Measurements from ENCODE around the gene SORT1. TPM values are rescaled to one million over a fixed set of nuclear protein-coding genes. Genes with fewer than 3 reads are reported as not detected.

Gene SORT1
- total RNA-seq, 1 experiment from 2014 or later: 11.2 TPM

DNA sequence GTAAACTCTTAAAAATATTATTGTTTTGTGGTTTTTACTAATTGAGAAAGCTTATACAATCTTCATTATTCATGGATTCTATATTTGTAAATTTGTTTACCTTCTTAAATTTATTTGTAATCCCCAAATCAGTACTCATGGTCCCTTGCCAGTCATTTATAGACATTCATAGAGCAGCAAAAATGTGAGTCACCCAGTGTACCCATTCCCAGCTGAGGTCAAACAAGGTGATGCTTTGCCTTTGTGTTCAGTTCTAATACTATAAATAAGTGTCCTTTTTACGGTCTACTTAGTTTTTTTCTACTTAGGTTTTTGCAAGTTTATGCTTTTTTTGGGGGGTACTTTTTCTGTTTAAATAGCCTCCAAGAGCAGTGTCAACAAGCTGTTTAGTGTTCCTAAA is 36.1 kb downstream of the SORT1 start:
- Histone ChIP-seq H3K9me3 (replicated peaks) (no peaks in the 10 kb centered on the region), H3K4me1 (replicated peaks) (peaks cover 15% of the 10 kb centered on the region), H3K27me3 (replicated peaks) (no peaks in the 10 kb centered on the region), H3K4me3 (no peak overlapping the region), H3K27ac (no peak overlapping the region), H3K36me3 (0 out of 2 replicates have a peak, but pooled peaks cover 2% of the 10 kb centered on the region)
- DNase-seq (ENCODE audit: low read depth in 1 of 2, low spot score in 2 of 2): peak in 1 of 2 experiments; percentile 37

DNA sequence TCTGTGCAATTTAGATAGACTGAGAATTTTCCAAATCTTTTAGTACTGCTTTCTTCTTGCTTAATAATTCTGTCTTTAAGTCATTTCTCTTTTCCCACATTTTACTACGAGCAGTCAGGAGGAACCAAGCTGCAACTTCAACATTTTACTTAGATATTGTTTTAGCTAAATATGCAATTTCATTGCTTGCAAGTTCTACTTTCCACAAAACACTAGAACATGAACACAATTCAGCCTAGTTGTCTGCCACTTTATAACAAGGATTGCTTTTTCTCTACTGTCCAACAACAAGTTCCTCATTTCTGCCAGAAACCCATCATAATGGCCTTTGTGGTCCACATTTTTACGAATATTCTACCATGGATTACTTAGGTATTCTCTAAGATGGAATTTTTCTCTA is 36.6 kb downstream of the SORT1 start:
- Histone ChIP-seq H3K27ac (no peak overlapping the region), H3K36me3 (0 out of 2 replicates have a peak, but pooled peaks cover 2% of the 10 kb centered on the region), H3K9me3 (replicated peaks) (no peaks in the 10 kb centered on the region), H3K4me1 (replicated peaks) (peaks cover 20% of the 10 kb centered on the region), H3K27me3 (replicated peaks) (no peaks in the 10 kb centered on the region), H3K4me3 (no peak overlapping the region)
- no peak for DNase-seq (ENCODE audit: low read depth in 1 of 2, low spot score in 2 of 2)

DNA sequence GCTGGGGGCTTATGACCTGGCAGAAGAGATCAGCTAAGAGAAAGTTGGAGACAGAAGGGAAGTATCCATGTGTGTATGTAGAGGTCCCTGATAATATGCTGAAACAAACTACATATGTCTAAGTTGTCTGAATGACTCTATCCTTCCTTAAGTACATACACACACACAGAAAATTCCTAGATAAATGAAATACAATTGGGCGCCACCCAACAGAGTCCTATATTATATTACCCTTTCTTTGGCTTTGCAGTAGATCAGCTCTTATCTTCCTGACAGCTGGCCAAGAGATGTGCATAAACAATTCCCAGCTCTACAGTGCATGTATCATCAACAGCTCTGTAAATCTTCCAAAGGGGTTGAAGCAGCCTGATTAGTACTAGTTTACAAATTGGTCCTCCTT is 40.1 kb downstream of the SORT1 start:
- H3K27ac ChIP-seq: no peak overlapping the region
- no peaks in the 10 kb centered on the region for H3K36me3 ChIP-seq
- no peak for DNase-seq (ENCODE audit: low read depth in 1 of 2, low spot score in 2 of 2)
- H3K27me3 ChIP-seq (replicated peaks): no peaks in the 10 kb centered on the region
- no peak overlapping the region for H3K4me3 ChIP-seq
- no peaks in the 10 kb centered on the region for H3K9me3 ChIP-seq (replicated peaks)
- peaks cover 20% of the 10 kb centered on the region for H3K4me1 ChIP-seq (replicated peaks)

DNA sequence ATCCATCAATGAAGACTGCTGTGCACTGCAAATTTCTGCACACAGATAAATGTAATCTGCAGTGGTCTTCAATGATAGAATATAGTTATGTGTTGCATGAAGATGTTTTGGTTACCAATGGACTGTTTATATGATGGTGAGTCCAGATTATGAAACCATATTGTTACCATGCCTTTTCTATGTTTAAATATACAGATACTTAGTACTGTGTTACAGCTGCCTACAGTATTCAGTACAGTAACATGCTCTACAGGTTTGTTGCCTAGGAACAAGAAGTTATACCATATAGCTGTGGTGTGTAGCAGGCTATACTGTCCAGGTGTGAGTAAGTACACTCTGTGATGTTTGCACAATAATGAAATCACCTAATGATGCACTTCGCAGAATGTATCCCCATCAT is 40.8 kb downstream of the SORT1 start:
- DNase-seq (ENCODE audit: low read depth in 1 of 2, low spot score in 2 of 2): no peak
- H3K4me3 ChIP-seq: no peak overlapping the region
- peaks cover 16% of the 10 kb centered on the region for H3K4me1 ChIP-seq (replicated peaks)
- H3K36me3 ChIP-seq: no peaks in the 10 kb centered on the region
- H3K27ac ChIP-seq: no peak overlapping the region
- no peaks in the 10 kb centered on the region for H3K27me3 ChIP-seq (replicated peaks)
- H3K9me3 ChIP-seq (replicated peaks): no peaks in the 10 kb centered on the region

DNA sequence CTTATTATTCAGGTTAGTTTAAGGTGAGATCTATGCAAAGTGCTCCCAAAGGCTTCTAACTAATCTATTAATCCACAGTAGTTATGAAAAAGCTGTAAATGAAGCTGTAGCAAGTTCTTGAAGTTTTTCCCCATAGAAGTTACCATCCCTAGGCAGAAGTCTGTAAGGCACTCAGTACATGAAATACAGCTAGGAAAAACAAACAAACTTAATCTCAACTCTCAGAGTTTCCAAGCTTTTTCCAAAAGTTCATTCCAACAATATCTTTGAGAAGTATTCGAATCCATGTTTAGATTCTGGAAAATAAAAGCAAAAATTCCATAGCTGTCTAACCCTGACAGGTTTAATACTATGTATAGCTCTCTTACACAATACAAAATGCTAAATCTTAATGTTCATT is 41.2 kb downstream of the SORT1 start:
- Histone ChIP-seq H3K36me3 (no peaks in the 10 kb centered on the region), H3K4me3 (no peak overlapping the region), H3K4me1 (replicated peaks) (peaks cover 12% of the 10 kb centered on the region), H3K27me3 (replicated peaks) (no peaks in the 10 kb centered on the region), H3K27ac (no peak overlapping the region), H3K9me3 (replicated peaks) (no peaks in the 10 kb centered on the region)
- DNase-seq (ENCODE audit: low read depth in 1 of 2, low spot score in 2 of 2): no peak

DNA sequence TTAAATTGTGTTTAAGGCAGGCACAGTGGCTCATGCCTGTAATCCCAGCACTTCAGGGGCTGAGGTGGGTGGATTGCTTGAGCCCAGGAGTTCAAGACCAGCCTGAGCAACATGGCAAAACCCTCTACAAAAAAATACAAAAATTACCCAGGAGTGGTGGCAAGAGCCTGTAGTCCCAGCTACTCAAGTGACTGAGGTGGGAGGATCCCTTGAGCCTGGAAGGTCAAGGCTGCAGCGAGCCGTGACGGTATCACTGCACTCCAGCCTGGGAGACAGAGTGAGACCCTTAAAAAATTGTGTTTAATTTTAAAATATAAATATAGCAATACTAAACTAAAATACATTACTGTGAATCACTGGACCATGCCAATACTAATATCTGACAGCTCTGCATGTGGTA is 42.8 kb downstream of the SORT1 start:
- Histone ChIP-seq H3K4me3 (no peak overlapping the region), H3K27ac (no peak overlapping the region), H3K9me3 (replicated peaks) (no peaks in the 10 kb centered on the region), H3K4me1 (replicated peaks) (peaks cover 4% of the 10 kb centered on the region; the same call in 1 of the 2 replicates), H3K27me3 (replicated peaks) (no peaks in the 10 kb centered on the region), H3K36me3 (no peaks in the 10 kb centered on the region)
- DNase-seq (ENCODE audit: low read depth in 1 of 2, low spot score in 2 of 2): no peak

DNA sequence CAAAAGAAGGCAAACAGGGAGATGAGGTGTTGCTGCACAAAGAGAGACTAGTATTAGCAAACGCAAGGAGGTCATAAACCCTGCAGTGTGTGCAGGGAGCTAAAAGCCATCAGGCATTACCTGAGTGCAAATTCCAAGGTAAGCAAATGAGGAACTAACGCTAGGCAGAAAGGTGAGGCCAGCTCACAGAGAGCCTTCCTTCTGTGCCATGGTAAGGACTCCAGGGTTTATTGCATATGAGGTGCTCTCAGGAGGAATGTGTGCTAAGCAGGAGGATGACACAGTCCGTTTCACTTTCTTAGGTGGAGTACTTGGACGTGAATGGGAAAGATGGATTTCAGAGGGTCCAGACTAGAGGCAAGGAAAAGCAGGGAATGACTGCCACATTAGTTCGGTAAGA is 46.3 kb downstream of the SORT1 start:
- no peak for DNase-seq (ENCODE audit: low read depth in 1 of 2, low spot score in 2 of 2)
- peaks cover 3% of the 10 kb centered on the region; the same call in 1 of the 2 replicates for H3K4me1 ChIP-seq (replicated peaks)
- H3K36me3 ChIP-seq: no peaks in the 10 kb centered on the region
- no peaks in the 10 kb centered on the region for H3K27me3 ChIP-seq (replicated peaks)
- H3K4me3 ChIP-seq: no peak overlapping the region
- H3K9me3 ChIP-seq (replicated peaks): no peaks in the 10 kb centered on the region
- H3K27ac ChIP-seq: no peak overlapping the region

DNA sequence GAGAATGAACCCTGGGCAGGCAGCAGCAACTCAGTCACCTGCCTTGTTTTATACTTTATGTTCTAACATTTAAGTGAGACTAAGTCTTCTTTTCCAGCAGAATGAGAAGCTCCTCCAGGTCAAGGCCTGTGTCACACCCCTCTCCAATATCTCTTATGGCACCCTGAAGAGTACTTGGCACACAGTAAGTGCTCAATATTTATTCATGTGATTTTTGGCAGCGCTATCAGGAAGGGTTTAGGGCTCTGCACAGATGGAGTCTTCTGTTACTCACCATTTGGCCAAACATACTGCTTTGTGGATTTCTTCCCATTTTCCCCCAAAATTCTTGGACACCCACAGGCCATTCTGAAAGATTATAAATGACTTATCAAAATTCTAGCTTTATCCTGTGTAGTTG is 47.1 kb downstream of the SORT1 start:
- no peaks in the 10 kb centered on the region for H3K4me1 ChIP-seq (replicated peaks)

DNA sequence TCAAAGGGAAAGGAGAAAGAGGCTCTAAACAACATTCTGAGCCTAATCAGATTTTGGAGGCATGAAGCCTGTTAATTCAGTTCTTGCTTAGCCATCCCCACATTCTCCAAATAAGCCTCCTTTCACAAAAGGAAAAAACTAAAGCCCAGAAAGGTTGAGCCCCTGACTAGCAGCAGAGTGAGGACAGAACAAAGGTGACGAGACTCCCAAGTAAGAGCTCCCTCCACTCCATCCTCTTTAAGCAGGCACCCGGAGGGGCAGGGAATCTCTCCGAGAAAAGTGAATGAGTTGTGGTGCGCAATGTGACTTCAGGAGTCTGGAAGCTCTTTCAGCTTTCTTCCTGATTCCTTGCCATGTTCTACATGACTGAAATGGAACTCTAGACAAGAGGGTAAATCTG is 47.5 kb downstream of the SORT1 start:
- Histone ChIP-seq H3K27ac (no peak overlapping the region), H3K4me1 (replicated peaks) (no peaks in the 10 kb centered on the region), H3K9me3 (replicated peaks) (no peaks in the 10 kb centered on the region), H3K27me3 (replicated peaks) (no peaks in the 10 kb centered on the region), H3K36me3 (no peaks in the 10 kb centered on the region), H3K4me3 (no peak overlapping the region)
- DNase-seq (ENCODE audit: low read depth in 1 of 2, low spot score in 2 of 2): no peak

More for the DNA sequence above, 47.1 kb downstream of the SORT1 start:
- Histone ChIP-seq H3K36me3 (no peaks in the 10 kb centered on the region), H3K4me3 (no peak overlapping the region), H3K27ac (no peak overlapping the region), H3K27me3 (replicated peaks) (no peaks in the 10 kb centered on the region), H3K9me3 (replicated peaks) (no peaks in the 10 kb centered on the region)
- no peak for DNase-seq (ENCODE audit: low read depth in 1 of 2, low spot score in 2 of 2)

DNA sequence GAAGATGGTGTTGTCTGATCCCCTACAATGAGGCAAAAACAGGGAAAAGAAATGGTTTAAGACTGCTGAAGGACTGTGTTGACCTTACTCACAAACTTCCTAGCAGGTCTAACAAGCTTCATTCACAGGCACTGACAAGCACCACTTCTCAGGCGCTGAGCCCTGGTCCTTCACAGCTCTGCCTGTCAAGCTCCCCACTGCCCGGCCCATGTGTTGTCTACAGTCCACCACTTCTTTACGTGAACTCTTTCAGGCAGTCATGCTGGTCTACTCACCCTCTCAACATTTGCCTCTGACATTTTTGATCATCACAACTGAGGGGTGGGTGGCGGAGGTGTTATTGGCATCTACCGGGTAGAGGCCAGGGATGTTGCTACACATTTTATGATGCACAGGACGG is 50.2 kb downstream of the SORT1 start:
- Histone ChIP-seq H3K36me3 (no peaks in the 10 kb centered on the region), H3K27ac (no peak overlapping the region), H3K4me1 (replicated peaks) (no peaks in the 10 kb centered on the region), H3K9me3 (replicated peaks) (no peaks in the 10 kb centered on the region), H3K27me3 (replicated peaks) (no peaks in the 10 kb centered on the region), H3K4me3 (no peak overlapping the region)
- DNase-seq (ENCODE audit: low read depth in 1 of 2, low spot score in 2 of 2): no peak

DNA sequence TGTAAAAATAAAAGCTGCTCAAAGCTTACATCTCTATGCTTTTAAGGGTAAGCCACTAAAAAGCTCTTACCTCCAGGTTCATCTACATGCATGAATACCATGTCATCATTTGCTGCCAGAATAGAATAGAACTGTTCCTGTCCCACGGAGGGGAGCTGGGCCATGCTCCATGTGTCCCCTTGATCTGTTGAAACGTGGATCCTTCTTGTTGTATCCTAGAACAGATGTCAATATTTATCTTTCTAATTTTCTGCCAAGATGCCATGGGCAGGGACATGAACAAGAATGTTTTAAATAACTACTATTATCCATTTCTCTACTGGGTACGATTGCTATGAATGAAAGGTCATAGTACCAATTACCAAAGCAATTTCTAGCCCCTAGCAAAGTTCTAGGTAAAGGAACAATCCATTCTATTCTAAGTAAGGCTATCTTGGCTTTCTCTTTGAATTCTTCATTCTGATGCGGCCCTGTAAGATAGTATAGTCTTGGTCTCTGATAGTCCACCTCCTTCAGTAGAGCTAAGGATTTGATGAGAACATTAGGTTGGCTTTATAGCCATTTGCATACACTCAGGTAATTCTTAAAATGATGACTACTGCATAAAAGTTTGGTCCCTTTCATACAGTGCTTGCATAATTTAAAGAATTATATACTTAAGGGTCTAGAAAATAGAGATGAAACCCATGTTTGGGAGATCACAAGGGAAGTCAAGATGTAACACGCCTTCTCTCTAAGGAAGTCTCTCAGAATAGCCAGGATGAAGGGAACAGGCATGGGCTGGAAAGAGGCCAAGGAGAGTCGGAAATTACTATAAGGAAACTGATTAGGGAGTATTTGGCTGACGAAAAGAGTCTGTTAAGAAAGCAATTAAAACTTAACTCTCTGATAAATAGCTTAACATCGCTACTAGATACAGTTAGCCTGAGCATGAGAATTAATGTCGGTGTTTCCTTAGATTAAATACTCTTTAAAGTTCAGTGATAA is 55.5 kb downstream of the SORT1 start:
- DNase-seq (ENCODE audit: low read depth in 1 of 2, low spot score in 2 of 2): no peak
- Histone ChIP-seq H3K27ac (no peak overlapping the region), H3K36me3 (no peaks in the 10 kb centered on the region), H3K4me3 (no peak overlapping the region), H3K27me3 (replicated peaks) (no peaks in the 10 kb centered on the region), H3K4me1 (replicated peaks) (no peaks in the 10 kb centered on the region), H3K9me3 (replicated peaks) (no peaks in the 10 kb centered on the region)

DNA sequence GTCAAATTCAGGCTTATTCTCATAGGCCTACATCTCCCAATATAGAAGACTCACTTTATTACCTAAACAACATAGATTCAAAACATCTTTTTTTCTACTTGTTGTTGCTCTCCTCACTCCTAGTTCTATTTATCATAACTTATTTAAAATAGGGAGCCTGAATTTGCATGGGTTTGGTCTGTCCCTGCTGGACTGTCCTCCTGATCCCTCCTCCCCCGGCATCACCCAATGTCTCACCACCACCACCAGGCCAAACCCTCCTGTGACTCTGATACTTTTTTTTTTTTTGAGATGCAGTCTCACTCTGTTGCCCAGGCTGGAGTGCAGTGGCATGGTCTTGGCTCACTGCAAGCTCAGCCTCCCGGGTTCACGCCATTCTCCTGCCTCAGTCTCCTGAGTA is 59.1 kb downstream of the SORT1 start:
- peaks cover 13% of the 10 kb centered on the region for H3K36me3 ChIP-seq
- no peak overlapping the region for H3K4me3 ChIP-seq
- no peaks in the 10 kb centered on the region for H3K9me3 ChIP-seq (replicated peaks)
- H3K27me3 ChIP-seq (replicated peaks): no peaks in the 10 kb centered on the region
- no peaks in the 10 kb centered on the region for H3K4me1 ChIP-seq (replicated peaks)
- no peak overlapping the region for H3K27ac ChIP-seq
- no peak for DNase-seq (ENCODE audit: low read depth in 1 of 2, low spot score in 2 of 2)

DNA sequence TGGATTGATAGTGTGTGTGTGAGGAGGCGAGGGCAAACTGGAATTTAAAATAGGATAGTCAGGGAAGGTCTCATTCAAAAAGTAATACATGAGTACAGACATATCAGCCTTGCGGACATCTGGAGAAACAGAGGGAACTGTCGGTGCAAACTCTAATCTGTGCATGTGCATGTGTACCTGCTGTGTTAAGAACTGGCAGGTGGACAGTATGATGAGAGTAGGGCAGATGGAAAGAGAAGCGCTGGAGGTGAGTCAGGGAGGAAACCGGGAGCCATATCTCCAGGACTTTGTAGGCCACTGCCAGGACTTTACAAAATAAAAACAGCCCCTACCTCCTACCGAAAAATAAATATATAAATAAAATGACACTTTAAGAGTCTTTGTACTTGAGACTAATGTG is 59.6 kb downstream of the SORT1 start:
- DNase-seq (ENCODE audit: low read depth in 1 of 2, low spot score in 2 of 2): no peak
- no peaks in the 10 kb centered on the region for H3K27me3 ChIP-seq (replicated peaks)
- H3K9me3 ChIP-seq (replicated peaks): no peaks in the 10 kb centered on the region
- H3K4me3 ChIP-seq: no peak overlapping the region
- no peaks in the 10 kb centered on the region for H3K4me1 ChIP-seq (replicated peaks)
- H3K36me3 ChIP-seq: peaks cover 13% of the 10 kb centered on the region
- no peak overlapping the region for H3K27ac ChIP-seq

DNA sequence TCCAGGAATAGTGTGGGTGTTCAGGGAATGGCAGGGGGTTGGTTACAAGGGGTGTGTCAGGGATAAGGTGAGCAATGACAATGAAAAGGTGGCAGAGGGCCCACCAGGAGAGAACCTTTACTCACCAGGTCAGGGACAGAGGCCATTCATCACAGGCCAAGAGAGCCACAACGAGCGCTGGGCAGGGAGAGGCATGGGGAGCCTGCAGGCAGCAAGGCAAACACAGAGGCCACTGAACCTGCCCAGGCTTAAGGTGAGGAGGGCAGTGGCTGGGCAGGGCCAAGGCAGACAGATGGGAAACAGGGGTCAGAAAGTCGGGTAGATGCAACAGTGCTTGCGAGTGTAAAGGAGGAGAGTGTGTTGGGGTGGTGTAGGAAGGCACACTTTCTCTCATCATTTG is 62.6 kb downstream of the SORT1 start:
- DNase-seq (ENCODE audit: low read depth in 1 of 2, low spot score in 2 of 2): peak in 1 of 2 experiments; percentile 24
- Histone ChIP-seq H3K4me1 (replicated peaks) (no peaks in the 10 kb centered on the region), H3K4me3 (no peak overlapping the region), H3K9me3 (replicated peaks) (peaks cover 3% of the 10 kb centered on the region; the same call in 1 of the 2 replicates), H3K36me3 (peaks cover 16% of the 10 kb centered on the region), H3K27me3 (replicated peaks) (no peaks in the 10 kb centered on the region), H3K27ac (no peak overlapping the region)
